ENCODE measurements around the gene LCAT.
A peak's percentile ranks its signal among the peaks of the same experiment; 100 is the strongest.
"Not testable (repeated sequence)": the region's sequence is repeated elsewhere in the genome, so short reads cannot be mapped to it uniquely, and the experiment has no call there.

The LCAT gene

GRCh38 chr16:67944690-67945391, 921 bp upstream of the LCAT start:
- Mint-ChIP-seq H3K36me3 (ENCODE audit: low read depth) (peaks cover 9% of the 10 kb centered on the region), H3K4me1 (ENCODE audit: low read depth) (peaks cover 14% of the 10 kb centered on the region), H3K9me3 (no peaks in the 10 kb centered on the region), H3K4me3 (no peak overlapping the region), H3K27me3 (ENCODE audit: low read depth) (no peaks in the 10 kb centered on the region), H3K27ac (no peak overlapping the region)

GRCh38 chr16:67943256-67943618, 683 bp downstream of the LCAT start:
- H3K27me3 Mint-ChIP-seq (ENCODE audit: low read depth) = no peaks in the 10 kb centered on the region
- H3K9me3 Mint-ChIP-seq = no peaks in the 10 kb centered on the region
- peaks cover 17% of the 10 kb centered on the region for H3K4me1 Mint-ChIP-seq (ENCODE audit: low read depth)
- no peak overlapping the region for H3K4me3 Mint-ChIP-seq
- H3K36me3 Mint-ChIP-seq (ENCODE audit: low read depth) = peaks cover 9% of the 10 kb centered on the region
- no peak overlapping the region for H3K27ac Mint-ChIP-seq

GRCh38 chr16:67942510-67943255, 1.2 kb downstream of the LCAT start:
- H3K4me3 Mint-ChIP-seq = no peak overlapping the region
- peaks cover 17% of the 10 kb centered on the region for H3K4me1 Mint-ChIP-seq (ENCODE audit: low read depth)
- H3K27me3 Mint-ChIP-seq (ENCODE audit: low read depth) = no peaks in the 10 kb centered on the region
- no peaks in the 10 kb centered on the region for H3K9me3 Mint-ChIP-seq
- no peak overlapping the region for H3K27ac Mint-ChIP-seq
- peaks cover 9% of the 10 kb centered on the region for H3K36me3 Mint-ChIP-seq (ENCODE audit: low read depth)

GRCh38 chr16:67942200-67942509, 1.8 kb downstream of the LCAT start:
- H3K27ac Mint-ChIP-seq = no peak overlapping the region

GRCh38 chr16:67941469-67942199, 2.3 kb downstream of the LCAT start:
- Mint-ChIP-seq H3K4me3 (peak overlapping the region; percentile 23), H3K36me3 (ENCODE audit: low read depth) (peaks cover 10% of the 10 kb centered on the region)

More at GRCh38 chr16:67942200-67942509, 1.8 kb downstream of the LCAT start:
- Mint-ChIP-seq H3K4me1 (ENCODE audit: low read depth) (peaks cover 20% of the 10 kb centered on the region), H3K9me3 (no peaks in the 10 kb centered on the region), H3K36me3 (ENCODE audit: low read depth) (peaks cover 9% of the 10 kb centered on the region), H3K4me3 (no peak overlapping the region), H3K27me3 (ENCODE audit: low read depth) (no peaks in the 10 kb centered on the region)

GRCh38 chr16:67940446-67941089, 3.4 kb downstream of the LCAT start:
- Mint-ChIP-seq H3K36me3 (ENCODE audit: low read depth) (peaks cover 14% of the 10 kb centered on the region), H3K27ac (peak overlapping the region; percentile 41), H3K27me3 (ENCODE audit: low read depth) (no peaks in the 10 kb centered on the region), H3K4me1 (ENCODE audit: low read depth) (peaks cover 24% of the 10 kb centered on the region), H3K9me3 (no peaks in the 10 kb centered on the region), H3K4me3 (no peak overlapping the region)

More at GRCh38 chr16:67941469-67942199, 2.3 kb downstream of the LCAT start:
- H3K27me3 Mint-ChIP-seq (ENCODE audit: low read depth) = no peaks in the 10 kb centered on the region
- H3K27ac Mint-ChIP-seq = peak overlapping the region; percentile 20
- peaks cover 24% of the 10 kb centered on the region for H3K4me1 Mint-ChIP-seq (ENCODE audit: low read depth)
- H3K9me3 Mint-ChIP-seq = no peaks in the 10 kb centered on the region

- no peak overlapping the region for H3K4me3 Mint-ChIP-seq
- H3K9me3 Mint-ChIP-seq = no peaks in the 10 kb centered on the region
- peak overlapping the region; percentile 41 for H3K27ac Mint-ChIP-seq
- H3K36me3 Mint-ChIP-seq (ENCODE audit: low read depth) = peaks cover 21% of the 10 kb centered on the region
- H3K4me1 Mint-ChIP-seq (ENCODE audit: low read depth) = peaks cover 31% of the 10 kb centered on the region
- no peaks in the 10 kb centered on the region for H3K27me3 Mint-ChIP-seq (ENCODE audit: low read depth)
Observed at GRCh38 chr16:67939507-67940445, 4.1 kb downstream of the LCAT start.

- Mint-ChIP-seq H3K27ac (peak overlapping the region; percentile 73), H3K4me3 (peak overlapping the region; percentile 96), H3K4me1 (ENCODE audit: low read depth) (peaks cover 40% of the 10 kb centered on the region), H3K36me3 (ENCODE audit: low read depth) (peaks cover 31% of the 10 kb centered on the region)
- H3K27me3 Mint-ChIP-seq (ENCODE audit: low read depth); H3K9me3 Mint-ChIP-seq: not testable (repeated sequence)
Observed at GRCh38 chr16:67937713-67938112, 6.2 kb downstream of the LCAT start.

- H3K4me1 Mint-ChIP-seq (ENCODE audit: low read depth) = peaks cover 40% of the 10 kb centered on the region
- H3K9me3 Mint-ChIP-seq = no peaks in the 10 kb centered on the region
- peak overlapping the region; percentile 93 for H3K27ac Mint-ChIP-seq
- no peaks in the 10 kb centered on the region for H3K27me3 Mint-ChIP-seq (ENCODE audit: low read depth)
- H3K4me3 Mint-ChIP-seq = peak overlapping the region; percentile 96
- peaks cover 33% of the 10 kb centered on the region for H3K36me3 Mint-ChIP-seq (ENCODE audit: low read depth)
Observed at GRCh38 chr16:67936880-67937605, 6.9 kb downstream of the LCAT start.

- H3K27ac Mint-ChIP-seq = peak within 1 kb of the TSS; percentile 93
- H3K36me3 Mint-ChIP-seq (ENCODE audit: low read depth) = peaks cover 34% of the 10 kb centered on the region
- no peaks in the 10 kb centered on the region for H3K9me3 Mint-ChIP-seq
- H3K4me1 Mint-ChIP-seq (ENCODE audit: low read depth) = peaks cover 35% of the 10 kb centered on the region
- no peaks in the 10 kb centered on the region for H3K27me3 Mint-ChIP-seq (ENCODE audit: low read depth)
- peak within 1 kb of the TSS; percentile 96 for H3K4me3 Mint-ChIP-seq
Observed at GRCh38 chr16:67936124-67936879, 7.6 kb downstream of the LCAT start, which contains the start of gene PSMB10. PSMB10 (minus strand) TSS chr16:67936850; CDS start chr16:67936749, 101 bp downstream.

- Mint-ChIP-seq H3K36me3 (ENCODE audit: low read depth) (peaks cover 37% of the 10 kb centered on the region), H3K27me3 (ENCODE audit: low read depth) (no peaks in the 10 kb centered on the region), H3K27ac (peak overlapping the region; percentile 93), H3K4me3 (peak overlapping the region; percentile 96), H3K9me3 (no peaks in the 10 kb centered on the region), H3K4me1 (ENCODE audit: low read depth) (peaks cover 33% of the 10 kb centered on the region)
Observed at GRCh38 chr16:67935402-67936123, 8.4 kb downstream of the LCAT start.

GRCh38 chr16:67935101-67935401, 8.9 kb downstream of the LCAT start:
- peaks cover 37% of the 10 kb centered on the region for H3K36me3 Mint-ChIP-seq (ENCODE audit: low read depth)

More at GRCh38 chr16:67935101-67935401, 8.9 kb downstream of the LCAT start:
- Mint-ChIP-seq H3K4me3 (peak overlapping the region; percentile 96), H3K4me1 (ENCODE audit: low read depth) (peaks cover 28% of the 10 kb centered on the region), H3K9me3 (no peaks in the 10 kb centered on the region), H3K27me3 (ENCODE audit: low read depth) (no peaks in the 10 kb centered on the region), H3K27ac (peak overlapping the region; percentile 93)
